IPS-NIHi7 (cell line): ENCODE data around the gene CD22.
"Not testable (repeated sequence)": the region's sequence is repeated elsewhere in the genome, so short reads cannot be mapped to it uniquely, and the experiment has no call there.

Experiments
- DNase-seq: peaks from one replicate; pipeline ENCODE4 v3.0.0; 2012; ENCODE audit warnings: mixed read lengths; ENCODE audit errors: extremely low spot score

CD22 gene

GRCh38 chr19:35328851-35329285 is at the start of gene CD22:
Gene CD22 (plus strand): TSS chr19:35329187. CDS start chr19:35332041, 2,854 bp downstream.
- no peak for DNase-seq

DNA sequence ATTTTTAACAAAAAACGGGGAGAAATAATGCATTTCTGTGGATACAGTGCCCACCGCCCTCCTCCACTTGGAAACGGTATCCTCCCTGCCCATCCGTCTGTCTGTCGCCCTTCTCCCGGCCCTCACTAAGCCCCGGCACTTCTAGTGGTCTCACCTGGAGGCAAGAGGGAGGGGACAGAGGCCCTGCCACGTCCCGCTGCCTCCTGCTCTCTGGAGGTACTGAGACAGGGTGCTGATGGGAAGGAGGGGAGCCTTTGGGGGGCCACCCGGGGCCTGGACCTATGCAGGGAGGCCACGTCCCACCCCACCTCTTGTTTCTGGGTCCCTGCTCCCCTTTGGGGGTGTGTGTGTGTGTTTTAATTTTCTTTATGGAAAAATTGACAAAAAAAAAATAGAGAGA is 49.6 kb upstream of the CD22 start:
- no peak for DNase-seq

DNA sequence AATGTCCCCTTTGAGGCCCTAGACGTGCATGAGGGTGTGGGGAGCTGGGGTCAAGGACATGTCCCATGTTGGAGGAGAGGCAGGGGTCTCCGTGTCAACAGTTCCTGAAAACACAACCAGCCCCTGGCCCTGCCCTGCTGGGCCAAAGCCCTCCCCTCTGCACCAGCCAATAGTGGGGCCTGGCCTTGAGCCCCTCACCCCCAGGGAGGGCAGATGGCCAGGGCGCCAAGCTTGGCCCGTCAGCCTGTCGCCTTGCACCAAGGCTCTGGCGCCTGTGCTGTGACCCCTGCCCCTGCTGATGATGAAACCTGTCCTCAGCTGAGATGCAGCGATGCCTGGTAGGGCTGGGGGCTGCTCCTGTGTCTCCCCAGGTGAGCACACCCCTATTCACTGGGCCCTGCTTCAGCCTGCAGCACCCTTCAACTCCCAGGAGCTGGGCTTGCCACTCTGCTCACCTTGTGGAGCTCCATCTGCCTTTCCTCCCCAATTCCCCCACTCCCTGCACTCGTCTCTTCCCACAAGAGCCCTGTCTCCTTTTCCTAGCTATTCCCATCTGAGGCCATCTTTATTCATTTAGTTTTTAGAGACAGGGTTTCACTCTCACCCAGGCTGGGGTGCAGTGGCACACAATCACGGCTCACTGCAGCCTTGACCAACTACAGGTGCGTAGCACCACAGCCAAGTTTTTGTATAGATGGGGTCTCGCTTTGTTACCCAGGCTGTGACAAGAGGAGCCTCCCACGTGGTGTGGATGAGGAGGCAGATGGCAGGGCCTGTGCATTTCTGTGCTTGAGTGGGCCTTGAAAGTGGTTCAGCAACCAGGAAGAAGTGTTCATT is 48.8 kb upstream of the CD22 start:
- no peak for DNase-seq

DNA sequence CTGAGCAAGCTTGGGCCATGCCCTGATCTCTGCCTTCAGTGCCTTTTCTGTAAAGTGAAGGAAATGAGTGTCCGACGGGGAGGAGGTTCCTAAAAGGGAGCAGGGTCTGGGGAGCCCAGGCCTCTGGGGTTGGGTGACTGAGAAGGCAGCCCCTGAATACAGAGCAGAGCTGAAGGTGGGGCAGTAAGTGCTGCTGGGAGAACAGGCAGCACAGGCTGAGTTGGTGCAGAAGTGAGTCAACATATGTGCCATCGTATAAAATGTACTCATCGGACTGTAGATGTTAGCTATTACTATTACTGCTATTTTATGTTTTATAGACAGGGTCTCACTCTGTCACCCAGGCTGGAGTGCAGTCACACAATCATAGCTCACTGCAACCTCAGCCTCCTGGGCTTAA is 47.7 kb upstream of the CD22 start:
- no peak for DNase-seq

DNA sequence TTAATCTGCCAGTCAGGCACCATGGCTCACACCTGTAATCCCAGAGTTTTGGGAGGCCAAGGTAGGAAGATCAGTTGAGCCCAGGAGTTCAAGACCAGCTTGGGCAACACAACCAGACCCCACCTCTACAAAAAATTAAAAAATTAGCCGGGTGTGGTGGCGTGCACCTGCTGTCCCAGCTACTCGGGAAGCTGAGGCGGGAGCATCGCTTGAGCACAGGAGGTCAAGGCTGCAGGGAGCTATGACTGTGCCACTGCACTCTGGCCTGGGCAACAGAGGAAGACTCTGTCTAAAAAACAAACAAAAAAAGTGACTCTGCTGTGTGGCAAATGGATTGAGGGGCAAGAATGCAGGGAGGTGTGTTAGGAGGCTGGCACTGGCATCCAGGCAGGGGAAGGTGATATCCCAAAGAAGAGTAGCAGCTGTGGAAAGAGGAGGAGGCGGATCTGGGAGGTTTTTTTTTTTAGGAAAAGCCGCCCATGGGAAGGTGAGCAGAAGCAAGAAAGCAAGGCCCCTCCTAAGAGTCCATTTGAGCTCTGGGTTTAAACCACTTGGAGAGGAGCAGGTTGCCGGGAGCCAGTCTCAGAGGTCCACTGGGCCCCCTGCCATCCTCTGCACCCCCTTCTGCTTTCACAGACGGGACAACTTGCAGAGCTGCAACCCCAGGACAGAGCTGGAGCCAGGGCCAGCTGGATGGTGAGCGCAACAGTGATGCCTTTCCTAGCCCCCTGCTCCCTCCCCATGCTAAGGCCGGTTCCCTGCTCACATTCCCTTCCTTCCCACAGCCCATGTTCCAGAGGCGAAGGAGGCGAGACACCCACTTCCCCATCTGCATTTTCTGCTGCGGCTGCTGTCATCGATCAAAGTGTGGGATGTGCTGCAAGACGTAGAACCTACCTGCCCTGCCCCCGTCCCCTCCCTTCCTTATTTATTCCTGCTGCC is 44.6 kb upstream of the CD22 start:
- DNase-seq, result no peak

- DNase-seq, result no peak
These were observed 43.9 kb upstream of the CD22 start for GRCh38 chr19:35285095-35285449.

DNA sequence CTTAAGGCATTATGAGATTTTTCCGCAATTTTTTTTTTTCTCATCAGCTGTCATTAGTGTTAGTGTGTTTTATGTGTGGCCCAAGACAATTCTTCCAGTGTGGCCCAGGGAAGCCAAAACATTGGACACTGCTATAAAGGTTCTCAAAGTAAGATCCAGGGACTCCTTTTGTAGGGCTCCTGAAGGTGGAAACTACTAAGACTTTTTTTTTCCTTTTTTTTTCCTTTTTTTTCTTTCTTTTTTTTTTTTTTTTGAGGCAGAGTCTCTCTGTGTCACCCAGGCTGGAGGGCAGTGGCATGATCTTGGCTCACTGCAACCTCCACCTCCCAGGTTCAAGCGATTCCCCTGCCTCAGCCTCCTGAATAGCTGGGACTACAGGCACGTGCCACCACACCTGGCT is 43.5 kb upstream of the CD22 start:
- DNase-seq, result not testable (repeated sequence)

GRCh38 chr19:35286101-35286500 is 42.9 kb upstream of the CD22 start:
- not testable (repeated sequence) for DNase-seq

- no peak for DNase-seq
These were observed 41.3 kb upstream of the CD22 start for GRCh38 chr19:35287713-35288112.

DNA sequence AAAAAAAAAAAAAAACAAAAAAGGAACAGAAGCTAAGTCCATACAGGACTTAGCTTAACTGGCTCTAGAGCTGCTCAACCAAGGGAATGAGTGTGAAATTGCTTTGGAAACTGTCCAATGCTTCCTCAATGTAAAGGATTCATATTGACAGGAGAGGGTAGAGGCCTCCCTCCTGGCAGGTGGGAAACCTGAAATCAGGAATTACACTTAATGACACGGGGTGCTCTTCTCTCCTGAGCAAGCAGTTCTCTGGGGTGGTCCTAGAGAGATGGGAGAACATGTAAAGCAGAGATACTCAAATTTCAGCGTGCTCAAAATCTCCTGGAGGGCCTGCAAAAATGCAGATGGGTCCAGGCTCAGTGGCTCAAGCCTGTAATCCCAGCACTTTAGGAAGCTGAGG is 40.7 kb upstream of the CD22 start:
- DNase-seq, result no peak

- no peak for DNase-seq
These were observed 40.1 kb upstream of the CD22 start for GRCh38 chr19:35288906-35289305.

GRCh38 chr19:35290381-35291127 is 38.4 kb upstream of the CD22 start:
- DNase-seq, result no peak

DNA sequence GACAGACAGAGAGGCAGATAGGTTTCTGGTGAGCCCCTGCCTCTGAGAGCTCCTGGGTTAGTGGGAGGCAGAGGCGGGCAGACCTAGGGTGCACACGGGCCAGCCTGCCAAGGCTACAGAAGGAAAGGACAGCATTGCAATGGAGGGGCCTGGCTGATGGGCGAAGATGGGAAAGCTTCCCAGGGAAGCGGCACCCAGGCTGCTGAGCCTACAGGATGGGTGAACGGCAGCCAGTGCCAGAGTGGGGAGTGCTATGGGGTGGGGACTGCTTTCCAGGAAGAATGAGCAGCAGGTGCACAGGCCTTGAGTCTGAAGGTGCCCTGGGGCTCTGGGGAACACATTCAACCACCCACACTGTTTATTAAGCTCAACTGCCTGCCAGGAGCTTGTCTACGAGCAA is 37.7 kb upstream of the CD22 start:
- no peak for DNase-seq

GRCh38 chr19:35291916-35292315 is 37.1 kb upstream of the CD22 start, which contains the start of gene MAG:
Gene MAG (plus strand): TSS chr19:35292161. CDS start chr19:35295409, 3,248 bp downstream.
- no peak for DNase-seq

GRCh38 chr19:35292421-35293362 is 36.3 kb upstream of the CD22 start:
- DNase-seq, result no peak

GRCh38 chr19:35293363-35293739 is 35.6 kb upstream of the CD22 start:
- no peak for DNase-seq

DNA sequence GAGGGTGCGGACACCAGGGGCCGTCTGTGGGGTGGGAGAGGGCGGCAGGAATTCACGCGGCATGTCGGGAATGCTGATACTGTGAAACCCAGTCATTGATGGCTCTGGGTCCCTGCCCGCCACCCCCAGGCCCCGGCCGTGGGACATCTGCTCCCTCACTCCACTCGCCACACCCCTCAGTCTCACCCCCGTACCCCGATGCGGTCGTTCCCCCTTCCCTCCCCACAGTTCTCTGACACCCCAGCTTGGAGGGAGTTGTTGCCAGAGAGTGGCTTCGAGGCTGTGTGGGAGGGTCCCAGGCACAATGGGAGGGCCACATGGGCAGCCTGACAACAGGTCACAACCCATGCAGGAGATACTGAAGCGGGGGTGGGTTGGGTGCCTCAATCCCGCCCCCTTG is 35.2 kb upstream of the CD22 start:
- DNase-seq, result no peak

GRCh38 chr19:35294328-35294727 is 34.7 kb upstream of the CD22 start:
- no peak for DNase-seq

DNA sequence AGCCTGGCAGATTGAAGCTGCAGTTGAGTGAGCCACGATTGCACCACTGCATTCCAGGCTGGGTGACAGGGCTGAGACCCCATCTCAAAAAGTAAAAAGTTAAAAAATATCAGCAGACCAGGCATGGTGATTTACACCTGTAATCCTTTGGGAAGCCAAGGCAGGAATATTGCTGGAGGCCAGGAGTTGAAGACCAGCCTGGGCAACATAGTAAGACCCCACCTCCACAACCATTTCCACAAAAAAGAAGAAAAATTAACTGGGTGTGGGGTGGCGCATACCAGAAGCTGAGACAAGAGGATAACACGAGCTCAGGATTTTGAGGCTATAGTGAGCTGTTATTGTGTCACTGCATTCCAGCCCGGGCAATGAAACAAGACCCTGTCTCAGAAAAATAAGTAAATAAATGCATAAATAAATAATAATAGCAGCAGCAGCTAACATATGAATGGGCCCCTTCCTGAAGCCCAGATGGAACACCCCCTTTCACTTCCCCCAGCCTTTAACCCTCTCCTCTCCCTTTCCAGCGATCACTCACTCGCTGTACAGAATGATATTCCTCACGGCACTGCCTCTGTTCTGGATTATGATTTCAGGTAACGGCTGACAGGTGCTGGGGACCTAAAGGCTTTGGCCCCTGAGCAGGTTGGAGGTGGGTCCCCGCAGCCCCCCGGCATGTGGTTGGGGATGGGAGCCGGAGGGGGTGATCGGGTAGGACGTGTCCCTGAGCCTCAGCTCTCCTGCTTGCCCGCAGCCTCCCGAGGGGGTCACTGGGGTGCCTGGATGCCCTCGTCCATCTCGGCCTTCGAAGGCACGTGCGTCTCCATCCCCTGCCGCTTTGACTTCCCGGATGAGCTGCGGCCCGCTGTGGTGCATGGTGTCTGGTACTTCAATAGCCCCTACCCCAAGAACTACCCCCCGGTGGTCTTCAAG is 33.9 kb upstream of the CD22 start:
- no peak for DNase-seq
